Glutamatergic neuron (in vitro differentiated cells): ENCODE data around the gene ARHGAP42. TPM values are rescaled to one million over a fixed set of nuclear protein-coding genes. Genes with fewer than 3 reads are reported as not detected.

ENCODE experiments used
- DNase-seq: peaks from one replicate; pipeline ENCODE4 v3.0.0; 2022
- H3K27ac Mint-ChIP-seq: one replicate; pipeline ENCODE4 v1.8.0; 2020; ENCODE audit warnings: mild to moderate bottlenecking, mixed read lengths, inconsistent platforms; ENCODE audit not compliant: unreplicated experiment
- H3K27me3 Mint-ChIP-seq: one replicate; pipeline ENCODE4 v1.8.0; 2020; ENCODE audit warnings: mild to moderate bottlenecking, moderate library complexity, mixed read lengths, inconsistent platforms; ENCODE audit not compliant: unreplicated experiment
- H3K36me3 Mint-ChIP-seq: one replicate; pipeline ENCODE4 v1.8.0; 2020; ENCODE audit warnings: mild to moderate bottlenecking, mixed read lengths, inconsistent platforms; ENCODE audit not compliant: unreplicated experiment
- H3K4me1 Mint-ChIP-seq: one replicate; pipeline ENCODE4 v1.8.0; 2020; ENCODE audit warnings: mild to moderate bottlenecking, low read depth, mixed read lengths, inconsistent platforms; ENCODE audit not compliant: unreplicated experiment
- H3K4me3 Mint-ChIP-seq: one replicate; pipeline ENCODE4 v1.8.0; 2020; ENCODE audit warnings: mild to moderate bottlenecking, mixed read lengths, inconsistent platforms; ENCODE audit not compliant: unreplicated experiment
- H3K9me3 Mint-ChIP-seq: one replicate; pipeline ENCODE4 v1.8.0; 2020; ENCODE audit warnings: mild to moderate bottlenecking, moderate library complexity, mixed read lengths, inconsistent platforms; ENCODE audit not compliant: unreplicated experiment
- CTCF ChIP-seq: fragments of 200-600 bp; sonication (generic); IDR thresholded peaks from one replicate; pipeline ENCODE4 v1.5.0; 2021; ENCODE audit not compliant: partially characterized antibody, unreplicated experiment
- total RNA-seq: library from RNA; stranded (reverse); fragmentation: NEBNext Ultra II Directional; extraction: Animal tissue kit (Norgen Biotek cat#: 25700); gene quantifications from one replicate; pipeline ENCODE4 v1.2.1, GENCODE V29; 2021; ENCODE audit not compliant: unreplicated experiment

ARHGAP42 gene
- total RNA-seq, 1 donor from 2014 or later, result 21.4 TPM

DNA sequence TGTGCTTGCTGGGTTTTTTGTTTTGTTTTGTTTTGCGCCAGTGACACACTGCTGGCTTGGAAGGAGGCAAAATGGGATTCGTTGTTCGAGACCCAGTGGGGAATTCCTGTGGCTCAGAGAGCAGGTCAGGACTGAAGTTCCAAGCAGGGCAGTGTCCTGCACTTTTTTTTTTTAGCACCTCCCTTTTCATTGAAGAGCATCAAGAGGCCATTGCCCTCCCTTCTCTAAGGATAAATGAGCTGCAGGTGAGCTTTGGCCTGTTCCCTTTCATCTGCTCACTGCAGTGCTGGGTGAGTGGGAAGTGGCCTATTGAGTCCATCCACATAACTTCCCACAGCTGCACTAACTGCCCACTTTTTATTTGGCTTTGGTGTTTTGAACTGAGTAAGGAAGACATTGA is 87.8 kb downstream of the ARHGAP42 start:
- Mint-ChIP-seq H3K4me1 (peaks cover 5% of the 10 kb centered on the region), H3K36me3 (no peaks in the 10 kb centered on the region), H3K9me3 (peaks cover 2% of the 10 kb centered on the region), H3K4me3 (no peak overlapping the region), H3K27me3 (peaks cover 1% of the 10 kb centered on the region), H3K27ac (no peak overlapping the region)
- no peak for DNase-seq
- no peak for TF ChIP-seq CTCF

- Mint-ChIP-seq H3K27ac (no peak overlapping the region), H3K9me3 (peaks cover 2% of the 10 kb centered on the region), H3K4me3 (no peak overlapping the region), H3K36me3 (no peaks in the 10 kb centered on the region), H3K4me1 (peaks cover 5% of the 10 kb centered on the region), H3K27me3 (peaks cover 1% of the 10 kb centered on the region)
- no peak for DNase-seq
- TF ChIP-seq CTCF, result no peak
Measured at GRCh38 chr11:100776212-100776896, 89.3 kb downstream of the ARHGAP42 start.

- Mint-ChIP-seq H3K9me3 (no peaks in the 10 kb centered on the region), H3K27me3 (peaks cover 1% of the 10 kb centered on the region), H3K4me1 (peaks cover 5% of the 10 kb centered on the region), H3K27ac (no peak overlapping the region), H3K4me3 (no peak overlapping the region), H3K36me3 (no peaks in the 10 kb centered on the region)
- no peak for DNase-seq
- no peak for TF ChIP-seq CTCF
Measured at GRCh38 chr11:100777103-100777502, 90.0 kb downstream of the ARHGAP42 start.

GRCh38 chr11:100777736-100778135 is 90.6 kb downstream of the ARHGAP42 start:
- Mint-ChIP-seq H3K9me3 (no peaks in the 10 kb centered on the region), H3K36me3 (no peaks in the 10 kb centered on the region)

More at GRCh38 chr11:100777736-100778135, 90.6 kb downstream of the ARHGAP42 start:
- H3K27me3 Mint-ChIP-seq, result peaks cover 1% of the 10 kb centered on the region
- DNase-seq, result no peak
- no peak for TF ChIP-seq CTCF
- H3K4me3 Mint-ChIP-seq, result no peak overlapping the region
- peaks cover 5% of the 10 kb centered on the region for H3K4me1 Mint-ChIP-seq
- no peak overlapping the region for H3K27ac Mint-ChIP-seq
